Ovary (tissue), 9 donors: ENCODE measurements around the gene UBA5. TPM values are rescaled to one million over a fixed set of nuclear protein-coding genes. Genes with fewer than 3 reads are reported as not detected.

Experiments
- DNase-seq, 5 donors: peaks; one replicate each; pipeline ENCODE4 v3.0.0-alpha.2; 2019 to 2020
- H3K27ac ChIP-seq, 2 donors: fragments of 200-600 bp; one replicate each; pipeline versions ENCODE4 v1.5.1 to v1.8.0; 2019 to 2022
- H3K27me3 ChIP-seq: fragments of 200-600 bp; one replicate; pipeline ENCODE4 v1.8.0; 2022
- H3K36me3 ChIP-seq: fragments of 200-600 bp; sonication (generic); one replicate; pipeline ENCODE4 v1.5.1; 2019
- H3K4me1 ChIP-seq: one replicate; pipeline ENCODE4 v1.8.1; 2013; ENCODE audit warnings: mild to moderate bottlenecking, moderate library complexity; ENCODE audit not compliant: insufficient read depth
- H3K4me3 ChIP-seq: fragments of 200-600 bp; sonication (generic); one replicate; pipeline ENCODE4 v1.5.1; 2017
- H3K9me3 ChIP-seq, 2 donors: fragments of 200-600 bp in 1 of 2; sonication (generic) in 1 of 2; one replicate each; pipeline versions ENCODE4 v1.5.1 to v1.8.1; 2013 to 2019; ENCODE audit warnings: mild to moderate bottlenecking in 1 of 2, moderate library complexity in 1 of 2
- EP300 ChIP-seq: sonication (generic); formaldehyde crosslinking; IDR thresholded peaks from one replicate; pipeline ENCODE4 v1.6.1; 2017; ENCODE audit warnings: antibody characterized with exemption
- POLR2A ChIP-seq: fragments of 450-650 bp; IDR thresholded peaks from one replicate; pipeline ENCODE4 v1.6.1; 2017; ENCODE audit warnings: antibody characterized with exemption, mild to moderate bottlenecking, moderate library complexity
- WGBS, 3 donors: extraction: QIAGEN DNeasy Blood & Tissue Kit in 1 of 3; methylation state at CpG; one replicate each; pipeline versions ENCODE4 v1.1.5 to v1.1.7; 2013 to 2017; 5-methylcytosine and 5-hydroxymethylcytosine counted together
- intact Hi-C, 4 donors: fragments of 100-400 bp; cut with DNase I; formaldehyde crosslinking; loops; one replicate each; pipeline versions ENCODE4 v1.11.0 to v1.15.1; 2022 to 2023
- polyA plus RNA-seq, 2 donors: library from polyadenylated mRNA; stranded (reverse); fragments of 200-250 nt in 1 of 2; fragments of 350-450 nt in 1 of 2; fragmentation: Illumina TruSeq in 1 of 2; extraction: RNeasy Lipid Tissue Mini Kit (QIAGEN cat#74804) in 1 of 2; gene quantifications; one replicate each; pipeline ENCODE4 v1.2.3, GENCODE V29; 2013 to 2014
- total RNA-seq, 7 donors: library from RNA; depleted of rRNA in 2 of 7; stranded (reverse); fragments of >200 nt in 2 of 7; fragmentation: NEBNext Ultra II Directional in 3 of 7; extraction: Animal tissue kit (Norgen Biotek cat#: 25700) in 3 of 7; gene quantifications; one replicate each; pipeline versions ENCODE4 v1.1.0 to v1.2.4, GENCODE V29; 2016 to 2023
- TF ChIP-seq, protein P1 (sequence below), 3 donors: fragments of 450-650 bp in 2 of 3; fragments of 200-600 bp in 1 of 3; IDR thresholded peaks; one replicate each; pipeline versions ENCODE4 v1.5.1 to v1.8.0; 2016 to 2022; ENCODE audit warnings: antibody characterized with exemption in 3 of 3, mild to moderate bottlenecking in 1 of 3
- donor health status: DM: no; HTN: no; CAD: no; lungs with moderate emphysema.
- donor health status: DM: no; HTN: no; CAD: no.
- donor health status: Bipolar disorder and iron deficiency.
- donor health status: DM: yes; HTN: yes; CAD: no.
- donor health status: DM: no; HTN: no; CAD: no.
- donor health status: DM: yes; HTN: yes; CAD: no.

The UBA5 gene
- total and polyA plus RNA-seq, 9 donors = 15.6 to 40.6 (median 29.1) TPM

DNA sequence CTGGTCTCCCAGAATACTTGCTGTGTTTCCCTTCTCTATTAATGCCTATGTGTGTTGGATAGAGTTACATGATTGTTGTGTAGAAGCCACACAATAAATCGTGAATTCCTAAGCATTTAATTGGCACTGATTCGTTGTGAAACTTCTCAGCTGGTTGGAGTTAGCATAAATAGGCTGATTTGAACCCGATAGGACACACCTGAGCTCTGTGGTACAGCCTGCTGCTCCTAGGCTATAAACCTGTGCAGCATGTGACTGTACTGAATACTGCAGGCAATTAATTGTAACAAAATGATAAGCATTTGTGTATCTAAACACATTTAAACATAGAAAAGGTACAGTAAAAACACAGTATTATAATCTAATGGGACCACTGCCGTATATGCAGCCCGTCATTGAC lies 5.4 kb upstream of the UBA5 start:
- intact Hi-C loops = loop anchor here in 1 of 4 donors (10.0 kb wide), 1 partner anchor 300 kb away; no protein-coding TSS in a partner anchor
- no peaks in the 10 kb centered on the region for H3K4me1 ChIP-seq
- 78 to 83% (median 81%) methylated on average over 5 of the region's 5 CpGs for WGBS, 3 donors
- H3K9me3 ChIP-seq = no peaks in the 10 kb centered on the region
- no peaks in the 10 kb centered on the region for H3K36me3 ChIP-seq
- no peak overlapping the region for H3K4me3 ChIP-seq
- H3K27ac ChIP-seq = no peak overlapping the region
- TF ChIP-seq EP300 = no peak
- no peak for TF ChIP-seq POLR2A
- TF ChIP-seq, protein P1, sequence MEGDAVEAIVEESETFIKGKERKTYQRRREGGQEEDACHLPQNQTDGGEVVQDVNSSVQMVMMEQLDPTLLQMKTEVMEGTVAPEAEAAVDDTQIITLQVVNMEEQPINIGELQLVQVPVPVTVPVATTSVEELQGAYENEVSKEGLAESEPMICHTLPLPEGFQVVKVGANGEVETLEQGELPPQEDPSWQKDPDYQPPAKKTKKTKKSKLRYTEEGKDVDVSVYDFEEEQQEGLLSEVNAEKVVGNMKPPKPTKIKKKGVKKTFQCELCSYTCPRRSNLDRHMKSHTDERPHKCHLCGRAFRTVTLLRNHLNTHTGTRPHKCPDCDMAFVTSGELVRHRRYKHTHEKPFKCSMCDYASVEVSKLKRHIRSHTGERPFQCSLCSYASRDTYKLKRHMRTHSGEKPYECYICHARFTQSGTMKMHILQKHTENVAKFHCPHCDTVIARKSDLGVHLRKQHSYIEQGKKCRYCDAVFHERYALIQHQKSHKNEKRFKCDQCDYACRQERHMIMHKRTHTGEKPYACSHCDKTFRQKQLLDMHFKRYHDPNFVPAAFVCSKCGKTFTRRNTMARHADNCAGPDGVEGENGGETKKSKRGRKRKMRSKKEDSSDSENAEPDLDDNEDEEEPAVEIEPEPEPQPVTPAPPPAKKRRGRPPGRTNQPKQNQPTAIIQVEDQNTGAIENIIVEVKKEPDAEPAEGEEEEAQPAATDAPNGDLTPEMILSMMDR (IDR thresholded peaks at IDR 0.05) = no peak
- no peaks in the 10 kb centered on the region for H3K27me3 ChIP-seq
- DNase-seq = no peak

DNA sequence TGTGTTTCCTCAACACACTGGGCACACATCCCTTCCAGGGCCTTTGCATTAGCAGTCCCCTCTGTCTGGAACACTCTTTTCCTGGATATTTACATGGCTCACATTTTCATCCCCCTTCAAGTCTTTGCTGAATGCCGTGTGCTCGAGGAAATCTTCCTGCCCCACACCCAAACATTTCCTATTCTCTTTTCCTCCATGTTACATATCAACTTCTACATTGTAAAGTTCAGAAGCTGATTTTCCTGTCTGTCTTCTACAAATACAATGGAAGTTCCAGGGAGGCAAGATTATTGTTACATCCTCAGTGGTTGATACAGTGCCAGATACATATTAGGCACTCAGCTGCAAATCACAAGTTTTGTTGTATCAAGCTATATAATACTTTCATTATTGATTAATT lies 4.7 kb upstream of the UBA5 start:
- WGBS, 3 donors = 75 to 92% (median 81%) methylated on average over 2 of the region's 2 CpGs
- no peaks in the 10 kb centered on the region for H3K9me3 ChIP-seq
- no peak for DNase-seq
- H3K36me3 ChIP-seq = no peaks in the 10 kb centered on the region
- H3K27me3 ChIP-seq = no peaks in the 10 kb centered on the region
- H3K4me1 ChIP-seq = no peaks in the 10 kb centered on the region
- H3K4me3 ChIP-seq = no peak overlapping the region
- intact Hi-C loops = loop anchor here in 1 of 4 donors (10.0 kb wide), 1 partner anchor 301 kb away; no protein-coding TSS in a partner anchor
- no peak for TF ChIP-seq POLR2A
- no peak for TF ChIP-seq EP300
- TF ChIP-seq, protein P1 (IDR thresholded peaks at IDR 0.05) = no peak
- no peak overlapping the region for H3K27ac ChIP-seq

DNA sequence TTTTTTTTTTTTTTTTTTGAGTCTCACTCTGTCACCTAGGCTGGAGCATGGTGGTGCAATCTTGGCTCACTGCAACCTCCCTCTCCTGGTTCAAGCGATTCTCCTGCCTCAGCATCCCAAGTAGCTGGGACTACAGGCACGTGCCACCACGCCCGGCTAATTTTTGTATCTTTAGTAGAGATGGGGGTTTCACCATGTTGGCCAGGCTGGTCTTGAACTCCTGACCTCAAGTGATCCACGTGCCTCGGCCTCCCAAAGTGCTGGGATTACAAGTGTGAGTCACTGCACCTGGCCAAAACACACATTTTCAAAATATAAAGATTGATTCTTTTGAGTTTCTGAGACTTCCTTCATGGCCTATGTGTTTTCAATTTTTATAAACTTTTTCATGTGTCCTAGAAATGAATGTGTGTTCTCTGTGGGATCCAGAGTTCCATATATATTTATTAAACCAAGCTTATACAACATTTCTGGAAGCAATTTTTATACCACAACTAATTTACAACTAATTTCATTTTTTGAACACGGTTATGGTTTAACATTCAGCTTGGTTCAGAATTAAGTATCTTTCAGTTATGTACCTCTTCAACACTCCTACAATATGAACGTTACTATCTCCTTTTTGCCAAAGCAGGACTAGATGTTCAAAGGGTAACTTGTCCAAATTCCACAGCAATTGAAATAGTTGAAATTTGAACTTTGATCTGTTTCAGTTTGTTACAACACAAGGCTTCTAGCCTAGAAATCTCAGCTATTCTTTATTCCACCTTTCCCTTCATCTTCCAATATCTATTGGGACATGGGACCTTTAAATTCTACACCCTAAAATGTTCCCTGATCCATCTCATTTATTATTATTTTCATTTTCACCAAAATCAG lies 2.0 kb upstream of the UBA5 start:
- H3K4me3 ChIP-seq = peak overlapping the region; percentile 86
- no peak for DNase-seq
- H3K4me1 ChIP-seq = peaks cover 2% of the 10 kb centered on the region
- peak overlapping the region in 1 of 2 donors; percentile 87 for H3K27ac ChIP-seq
- TF ChIP-seq, protein P1 (IDR thresholded peaks at IDR 0.05) = no peak
- TF ChIP-seq POLR2A = no peak
- no peak for TF ChIP-seq EP300
- no peaks in the 10 kb centered on the region for H3K9me3 ChIP-seq
- no peaks in the 10 kb centered on the region for H3K36me3 ChIP-seq
- intact Hi-C loops = loop anchor here in 1 of 4 donors (10.0 kb wide), 1 partner anchor 303 kb away; no protein-coding TSS in a partner anchor
- H3K27me3 ChIP-seq = no peaks in the 10 kb centered on the region
- WGBS, 3 donors = 75 to 81% (median 75%) methylated on average over 8 of the region's 8 CpGs

DNA sequence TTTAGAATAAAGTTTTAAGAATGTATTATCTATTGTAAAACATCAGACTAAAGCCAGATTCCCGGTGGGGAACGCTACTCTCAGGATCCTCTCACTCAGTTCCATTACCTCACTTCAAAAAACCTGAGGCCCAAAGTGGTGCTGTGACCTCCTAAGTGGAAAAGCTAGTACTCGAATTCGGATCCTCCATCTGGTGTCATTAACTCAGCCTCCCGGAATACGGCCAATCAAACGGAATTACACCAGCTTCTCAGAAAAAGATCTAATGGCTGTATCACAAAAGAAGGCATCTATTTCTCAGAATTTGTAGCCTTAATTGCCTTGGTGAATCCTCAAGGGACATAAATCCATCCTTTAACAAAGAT lies 1.1 kb upstream of the UBA5 start:
- 0 to 4% (median 1%) methylated on average over 7 of the region's 7 CpGs for WGBS, 3 donors
- H3K36me3 ChIP-seq = no peaks in the 10 kb centered on the region
- peak in 1 of 5 donors; percentile 30 for DNase-seq
- peak overlapping the region; percentile 83 to 87 for H3K27ac ChIP-seq
- intact Hi-C loops = loop anchor here in 1 of 4 donors (10.0 kb wide), 1 partner anchor 304 kb away; no protein-coding TSS in a partner anchor
- peaks cover 2% of the 10 kb centered on the region for H3K4me1 ChIP-seq
- no peaks in the 10 kb centered on the region for H3K9me3 ChIP-seq
- TF ChIP-seq EP300 (no peak), POLR2A (no peak)
- TF ChIP-seq, protein P1 (IDR thresholded peaks at IDR 0.05) = no peak
- peak overlapping the region; percentile 86 for H3K4me3 ChIP-seq
- no peaks in the 10 kb centered on the region for H3K27me3 ChIP-seq
